NCI-H774 (cell line): ENCODE measurements around the gene RPL37A.

Source experiments
- DNase-seq: peaks from one replicate; lab custom pipeline; 2025; lab: John Stamatoyannopoulos, UW

The RPL37A gene

DNA sequence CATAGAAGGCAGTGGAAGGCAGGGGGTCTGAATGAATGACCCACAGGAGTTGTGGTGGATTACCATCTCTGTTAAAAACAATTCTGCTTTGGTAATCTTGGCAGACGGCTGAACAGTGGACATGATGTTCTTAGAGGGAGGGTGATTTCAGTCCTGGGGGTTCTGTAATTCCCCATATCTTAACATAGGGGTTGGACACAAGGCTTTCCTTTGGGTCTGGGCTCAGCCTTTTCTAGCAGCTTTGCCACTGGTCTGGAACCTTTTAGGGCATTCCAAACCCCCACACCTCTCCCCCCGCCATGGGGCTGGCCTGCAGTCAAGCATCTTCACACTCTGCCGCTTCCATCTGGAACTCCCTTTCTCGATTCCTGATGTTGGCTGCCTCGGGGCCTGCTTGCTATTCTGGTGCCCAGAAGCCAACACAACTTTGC, 50.3 kb downstream of the RPL37A start:
- DNase-seq, result no peak

DNA sequence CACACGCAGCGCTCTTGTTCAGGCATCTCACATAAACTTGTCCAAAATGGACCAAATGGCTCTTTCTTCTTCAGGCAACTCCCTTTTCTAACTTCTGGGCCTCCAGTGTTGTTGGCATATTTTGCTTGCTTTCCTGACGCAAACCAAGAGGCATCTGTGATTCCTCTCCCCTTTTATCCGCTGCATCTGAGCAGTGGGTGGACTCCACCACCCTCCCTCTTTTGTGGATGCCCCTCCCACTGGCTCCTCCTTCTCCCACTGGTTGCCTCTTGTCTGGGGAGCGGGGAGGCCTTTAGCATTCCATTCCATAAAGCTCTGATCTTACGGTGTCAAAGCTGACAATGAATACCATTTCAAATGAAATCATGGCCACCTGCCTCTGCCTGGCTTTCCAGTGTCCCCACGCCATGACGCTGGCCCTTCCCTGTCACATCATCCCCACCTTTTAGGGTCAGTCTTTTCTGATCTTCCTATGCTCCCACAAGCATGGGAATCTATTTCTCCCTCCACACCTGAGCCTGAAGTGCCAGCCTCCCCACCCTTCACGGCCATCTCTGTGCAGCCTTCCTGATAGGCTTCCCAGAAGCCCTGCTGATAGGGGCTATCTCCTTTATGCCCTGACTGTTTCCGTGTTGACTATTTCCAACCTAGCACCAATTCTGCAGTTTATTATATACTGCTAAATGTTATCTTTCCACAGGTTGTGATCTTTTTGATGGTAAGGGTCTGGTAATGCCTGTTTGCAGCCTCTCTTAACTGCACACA, 51.5 kb downstream of the RPL37A start:
- no peak for DNase-seq

DNA sequence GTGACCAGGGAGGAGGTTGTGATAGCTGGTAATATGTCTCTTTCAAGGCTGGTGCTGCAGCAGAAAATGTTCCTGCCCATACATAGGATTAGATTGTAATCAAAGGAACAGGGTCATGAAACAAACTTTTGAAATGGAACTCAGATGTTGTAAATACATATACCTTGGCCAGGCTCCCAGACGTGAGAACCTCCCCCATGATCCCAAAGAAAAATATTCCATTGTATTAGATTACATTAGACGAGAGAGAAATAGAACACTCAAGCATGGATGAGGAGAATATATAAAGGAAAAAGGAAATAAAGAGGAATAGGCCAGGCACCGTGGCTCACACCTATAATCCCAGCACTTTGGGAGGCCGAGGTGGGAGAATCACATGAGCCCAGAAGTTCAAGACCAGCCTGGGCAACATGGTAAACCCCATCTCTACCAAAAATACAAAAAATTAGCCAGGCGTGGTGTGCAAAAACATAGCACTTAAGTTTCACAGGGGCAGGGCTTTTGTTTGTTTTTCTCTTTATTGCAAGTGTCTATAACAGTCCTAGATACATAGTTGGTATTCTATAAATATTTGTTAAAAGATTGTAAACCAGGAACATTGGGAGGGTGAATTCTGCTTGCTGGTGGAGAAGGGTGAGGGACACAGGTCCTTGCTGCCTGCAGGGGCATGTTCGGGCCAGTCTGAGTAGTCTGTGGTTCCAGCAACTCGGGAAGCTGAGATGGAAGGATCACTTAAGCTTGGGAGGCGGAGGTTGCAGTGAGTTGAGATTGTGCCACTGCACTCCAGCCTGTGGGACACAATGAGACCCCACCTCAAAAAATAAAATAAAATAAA, 52.8 kb downstream of the RPL37A start:
- no peak for DNase-seq

GRCh38 chr2:216553093-216553478, 54.4 kb downstream of the RPL37A start:
- no peak for DNase-seq
